GM12878 (cell line): ENCODE measurements around the gene SPRY4. TPM values are rescaled to one million over a fixed set of nuclear protein-coding genes. Genes with fewer than 3 reads are reported as not detected.

Experiments used
- ATAC-seq: fragments of 200-7000 bp; cut with Tn5 transposase; 3 replicates; pipeline ENCODE4 v1.9.1; 2020; ENCODE audit warnings: mild to moderate bottlenecking, moderate library complexity
- BruUV-seq: library from RNA; stranded (reverse); fragments of 400-500 nt; replicated peaks from 2 replicates; lab custom pipeline; 2021; lab: Mats Ljungman, UMichigan
- CTCF ChIA-PET: fragments of 300-600 bp; sonication (Branson Sonifier 250); formaldehyde crosslinking; extraction: SDS; loops from one replicate; lab custom pipeline; 2021; ENCODE audit warnings: inconsistent platforms; lab: Yijun Ruan, JAX
- POLR2A ChIA-PET: fragments of 350-600 bp; formaldehyde crosslinking; extraction: SDS; loops from one replicate; lab custom pipeline; 2021; ENCODE audit warnings: inconsistent platforms; lab: Charles Lee
- RAD21 ChIA-PET: fragments of 300-600 bp; sonication (Branson Sonifier 250); formaldehyde crosslinking; loops from one replicate; lab custom pipeline; 2023; ENCODE audit warnings: antibody characterized with exemption; ENCODE audit not compliant: unreplicated experiment; lab: Charles Lee
- SMC1A ChIA-PET: fragments of 300-600 bp; sonication (Branson Sonifier 250); formaldehyde crosslinking; loops from one replicate; lab custom pipeline; 2023; ENCODE audit not compliant: unreplicated experiment, uncharacterized antibody; lab: Charles Lee
- DNase-seq: peaks from one replicate; pipeline ENCODE4 v3.0.0-alpha.2; 2011; ENCODE audit warnings: low read depth, low spot score
- FAIRE-seq: peaks from 3 replicates; lab custom pipeline; 2011; peaks lifted over from hg19 to GRCh38; lab: Jason Lieb, UNC
- H2AFZ ChIP-seq: 2 replicates; pipeline ENCODE4 v1.6.0; 2011; ENCODE audit warnings: low read depth, low read length, control low read depth; ENCODE audit not compliant: control insufficient read depth
- H3K27ac ChIP-seq: 2 replicates; pipeline ENCODE4 v1.5.1; 2011; ENCODE audit warnings: control low read depth; ENCODE audit not compliant: control insufficient read depth, insufficient read depth
- H3K27me3 ChIP-seq, 2 experiments: replicated peaks in 1 of 2; 2 replicates each; pipeline versions ENCODE4 v1.6.0 to v1.6.1; 2011; ENCODE audit warnings: low read length in 1 of 2; ENCODE audit not compliant: control insufficient read depth in 2 of 2, insufficient read depth in 2 of 2
- H3K36me3 ChIP-seq, 2 experiments: 2 replicates each; pipeline ENCODE4 v1.5.1; 2011; ENCODE audit warnings: low read length in 1 of 2; ENCODE audit not compliant: control insufficient read depth in 2 of 2, insufficient read depth in 2 of 2
- H3K4me1 ChIP-seq: 2 replicates; pipeline ENCODE4 v1.6.1; 2011; ENCODE audit warnings: mild to moderate bottlenecking, low read length, moderate library complexity, mixed read lengths; ENCODE audit not compliant: control insufficient read depth, insufficient read depth
- H3K4me2 ChIP-seq: 2 replicates; pipeline ENCODE4 v1.6.0; 2011; ENCODE audit warnings: control low read depth; ENCODE audit not compliant: control insufficient read depth, insufficient read depth
- H3K4me3 ChIP-seq: fragments of 200-600 bp; sonication (generic); 2 replicates; pipeline ENCODE4 v1.5.1; 2016
- H3K79me2 ChIP-seq: 2 replicates; pipeline ENCODE4 v1.6.0; 2011; ENCODE audit warnings: low read length; ENCODE audit not compliant: control insufficient read depth, insufficient read depth
- H3K9ac ChIP-seq: 2 replicates; pipeline ENCODE4 v1.8.0; 2011; ENCODE audit warnings: low read length, control low read depth, mixed read lengths; ENCODE audit not compliant: control insufficient read depth, insufficient read depth
- H3K9me3 ChIP-seq: replicated peaks from 3 replicates; pipeline ENCODE4 v1.5.1; 2011; ENCODE audit warnings: mild to moderate bottlenecking, low read length; ENCODE audit not compliant: control insufficient read depth, insufficient read depth
- H4K20me1 ChIP-seq: 2 replicates; pipeline ENCODE4 v1.6.0; 2011; ENCODE audit not compliant: control insufficient read depth, insufficient read depth
- SIN3A ChIP-seq: IDR thresholded peaks from 2 replicates; pipeline ENCODE4 v1.6.1; 2012; ENCODE audit warnings: low read depth, low read length, improper control_type of control experiment
- SRF ChIP-seq, 2 experiments: IDR thresholded peaks; 2 replicates each; pipeline ENCODE4 v1.6.1; 2011; ENCODE audit warnings: low read depth in 2 of 2, low read length in 2 of 2, mild to moderate bottlenecking in 1 of 2, moderate library complexity in 1 of 2
- TCF7 ChIP-seq: IDR thresholded peaks from 2 replicates; pipeline ENCODE4 v1.6.1; 2014; ENCODE audit warnings: antibody characterized with exemption, borderline replicate concordance
- ZNF384 ChIP-seq: IDR thresholded peaks from 2 replicates; pipeline ENCODE4 v1.6.1; 2012; ENCODE audit warnings: low read depth, mild to moderate bottlenecking, low read length, improper control_type of control experiment, borderline replicate concordance
- ZNF622 ChIP-seq: fragments of 450-650 bp; IDR thresholded peaks from 2 replicates; pipeline ENCODE4 v1.6.1; 2017; ENCODE audit warnings: mild to moderate bottlenecking, inconsistent platforms
- ZNF687 ChIP-seq: fragments of 450-650 bp; IDR thresholded peaks from 2 replicates; pipeline ENCODE4 v1.6.1; 2017; ENCODE audit warnings: mild to moderate bottlenecking, moderate library complexity
- WGBS: methylation state at CpG from one replicate; pipeline ENCODE4 v1.1.6; 2016; ENCODE audit warnings: low lambda C conversion rate; ENCODE audit not compliant: insufficient replicate concordance, insufficient coverage; ENCODE audit errors: missing lambda C conversion rate; 5-methylcytosine and 5-hydroxymethylcytosine counted together
- in situ Hi-C: fragments of 300-500 bp; cut with MboI; formaldehyde crosslinking; loops from 9 replicates; pipeline ENCODE4 v1.14.3; 2018; ENCODE audit warnings: mixed read lengths
- intact Hi-C: fragments of 100-400 bp; cut with micrococcal nuclease; formaldehyde crosslinking; loops from one replicate; pipeline ENCODE4 v1.14.2; 2022; ENCODE audit not compliant: unreplicated experiment
- polyA plus RNA-seq, 11 experiments: library from polyadenylated mRNA; depleted of rRNA in 4 of 11; unstranded in 6 of 11; stranded (reverse) in 5 of 11; fragments of >200 nt; fragmentation: Nextera tagmentation in 4 of 11; fragmentation: Illumina TruSeq in 1 of 11; extraction: Ambion mirVana in 4 of 11; extraction: Trizol in 1 of 11; gene quantifications; 1 replicate in 1 of 11; 2 replicates in 10 of 11; pipeline versions ENCODE4 v1.2.1 to v1.2.3, GENCODE V29; 2011 to 2016; ENCODE audit warnings: inconsistent platforms in 2 of 11, missing spikeins in 2 of 11, low read depth in 1 of 11
- total RNA-seq, 4 experiments: library from RNA; depleted of rRNA in 3 of 4; stranded (reverse); fragments of >200 nt in 3 of 4; fragmentation: Illumina TruSeq in 1 of 4; extraction: Trizol in 1 of 4; gene quantifications; 2 replicates each; pipeline versions ENCODE4 v1.2.1 to v1.2.3, GENCODE V29; 2013 to 2021
- TF ChIP-seq, protein P1 (sequence below): fragments of 450-650 bp; formaldehyde crosslinking; IDR thresholded peaks from 2 replicates; pipeline ENCODE4 v1.5.0; 2022; ENCODE audit warnings: mild to moderate bottlenecking, missing genetic modification characterization
- TF ChIP-seq, protein P2 (sequence below): fragments of 150-350 bp; IDR thresholded peaks from 2 replicates; pipeline ENCODE4 v1.6.1; 2014; ENCODE audit warnings: mild to moderate bottlenecking, low read depth, low read length

SPRY4 gene
- total and polyA plus RNA-seq, 10 of the 15 experiments (the other 5 are each of a cell fraction or from before 2014, with no cell fraction given), result 0.04 to 1.4 (median 0.18) TPM; not detected in 1

- TF ChIP-seq TCF7, result no peak
- TF ChIP-seq ZNF384, result no peak
- no peak for TF ChIP-seq SRF (IDR thresholded peaks at IDR 0.05; ENCODE audit: low read depth in 2 of 2, low read length in 2 of 2)
- TF ChIP-seq, protein P1, sequence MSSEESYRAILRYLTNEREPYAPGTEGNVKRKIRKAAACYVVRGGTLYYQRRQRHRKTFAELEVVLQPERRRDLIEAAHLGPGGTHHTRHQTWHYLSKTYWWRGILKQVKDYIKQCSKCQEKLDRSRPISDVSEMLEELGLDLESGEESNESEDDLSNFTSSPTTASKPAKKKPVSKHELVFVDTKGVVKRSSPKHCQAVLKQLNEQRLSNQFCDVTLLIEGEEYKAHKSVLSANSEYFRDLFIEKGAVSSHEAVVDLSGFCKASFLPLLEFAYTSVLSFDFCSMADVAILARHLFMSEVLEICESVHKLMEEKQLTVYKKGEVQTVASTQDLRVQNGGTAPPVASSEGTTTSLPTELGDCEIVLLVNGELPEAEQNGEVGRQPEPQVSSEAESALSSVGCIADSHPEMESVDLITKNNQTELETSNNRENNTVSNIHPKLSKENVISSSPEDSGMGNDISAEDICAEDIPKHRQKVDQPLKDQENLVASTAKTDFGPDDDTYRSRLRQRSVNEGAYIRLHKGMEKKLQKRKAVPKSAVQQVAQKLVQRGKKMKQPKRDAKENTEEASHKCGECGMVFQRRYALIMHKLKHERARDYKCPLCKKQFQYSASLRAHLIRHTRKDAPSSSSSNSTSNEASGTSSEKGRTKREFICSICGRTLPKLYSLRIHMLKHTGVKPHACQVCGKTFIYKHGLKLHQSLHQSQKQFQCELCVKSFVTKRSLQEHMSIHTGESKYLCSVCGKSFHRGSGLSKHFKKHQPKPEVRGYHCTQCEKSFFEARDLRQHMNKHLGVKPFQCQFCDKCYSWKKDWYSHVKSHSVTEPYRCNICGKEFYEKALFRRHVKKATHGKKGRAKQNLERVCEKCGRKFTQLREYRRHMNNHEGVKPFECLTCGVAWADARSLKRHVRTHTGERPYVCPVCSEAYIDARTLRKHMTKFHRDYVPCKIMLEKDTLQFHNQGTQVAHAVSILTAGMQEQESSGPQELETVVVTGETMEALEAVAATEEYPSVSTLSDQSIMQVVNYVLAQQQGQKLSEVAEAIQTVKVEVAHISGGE, result no peak
- TF ChIP-seq, protein P2, sequence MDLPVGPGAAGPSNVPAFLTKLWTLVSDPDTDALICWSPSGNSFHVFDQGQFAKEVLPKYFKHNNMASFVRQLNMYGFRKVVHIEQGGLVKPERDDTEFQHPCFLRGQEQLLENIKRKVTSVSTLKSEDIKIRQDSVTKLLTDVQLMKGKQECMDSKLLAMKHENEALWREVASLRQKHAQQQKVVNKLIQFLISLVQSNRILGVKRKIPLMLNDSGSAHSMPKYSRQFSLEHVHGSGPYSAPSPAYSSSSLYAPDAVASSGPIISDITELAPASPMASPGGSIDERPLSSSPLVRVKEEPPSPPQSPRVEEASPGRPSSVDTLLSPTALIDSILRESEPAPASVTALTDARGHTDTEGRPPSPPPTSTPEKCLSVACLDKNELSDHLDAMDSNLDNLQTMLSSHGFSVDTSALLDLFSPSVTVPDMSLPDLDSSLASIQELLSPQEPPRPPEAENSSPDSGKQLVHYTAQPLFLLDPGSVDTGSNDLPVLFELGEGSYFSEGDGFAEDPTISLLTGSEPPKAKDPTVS, result no peak
- TF ChIP-seq SIN3A, result no peak
Measured at GRCh38 chr5:142307146-142307890, 17.5 kb downstream of the SPRY4 start (continued).

DNA sequence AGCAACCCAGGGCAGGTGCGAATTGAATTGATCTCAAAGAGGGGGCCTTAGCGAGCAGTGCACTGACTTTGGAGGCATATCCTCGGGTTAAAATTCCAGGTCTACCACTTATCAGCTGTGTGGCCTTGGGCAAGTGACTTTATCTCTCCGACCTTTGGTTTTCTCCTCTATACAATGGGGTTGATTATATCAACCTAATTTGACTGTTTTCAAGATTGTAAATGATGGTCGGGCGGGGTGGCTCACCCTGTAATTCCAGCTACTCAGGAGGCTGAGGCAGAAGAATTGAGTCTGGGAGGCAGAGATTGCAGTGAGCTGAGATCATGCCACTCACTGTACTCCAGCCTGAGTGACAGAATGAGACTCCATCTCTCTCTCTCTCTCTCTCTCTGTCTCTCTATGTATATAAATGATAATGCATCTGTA is 18.7 kb downstream of the SPRY4 start:
- CTCF ChIA-PET, result no interaction called here
- 46% methylated on average over 6 of the region's 6 CpGs for WGBS
- intact Hi-C loops, result no loop called here

More for the DNA sequence above, 18.7 kb downstream of the SPRY4 start:
- H3K27ac ChIP-seq, result no peak overlapping the region
- ATAC-seq, result no peak
- SMC1A ChIA-PET, result no interaction called here
- no peaks in the 10 kb centered on the region for H4K20me1 ChIP-seq
- RAD21 ChIA-PET, result interaction anchor here (0.8 kb wide), 1 partner anchor 10 kb away, joined by 4 read pairs; no protein-coding TSS in a partner anchor
- no peak overlapping the region for H3K9ac ChIP-seq
- no peak overlapping the region for H3K4me2 ChIP-seq
- H3K4me3 ChIP-seq, result no peak overlapping the region
- H3K9me3 ChIP-seq, result no peaks in the 10 kb centered on the region
- FAIRE-seq, result no peak
- no peaks in the 10 kb centered on the region for H3K27me3 ChIP-seq
- H3K4me1 ChIP-seq, result no peaks in the 10 kb centered on the region
- POLR2A ChIA-PET, result interaction anchor here (1.5 kb wide), 1 partner anchor 21 kb away, joined by 3 read pairs; no protein-coding TSS in a partner anchor
- H3K79me2 ChIP-seq, result no peaks in the 10 kb centered on the region
- H2AFZ ChIP-seq, result no peak overlapping the region
- no TSS peak for BruUV-seq
- H3K36me3 ChIP-seq, result no peaks in the 10 kb centered on the region
- no peak for DNase-seq
- TF ChIP-seq ZNF622 (no peak), ZNF687 (no peak)
- in situ Hi-C loops, result no loop called here
